Mesenchymal stem cell (in vitro differentiated cells and primary cell): ENCODE results near the gene SLC25A44.
A peak's percentile ranks its signal among the peaks of the same experiment; 100 is the strongest.
"Not testable (repeated sequence)": the region's sequence is repeated elsewhere in the genome, so short reads cannot be mapped to it uniquely, and the experiment has no call there.

Experiments
- DNase-seq: peaks from one replicate; pipeline ENCODE4 v3.0.0-alpha.2; 2013
- H2AFZ ChIP-seq: one replicate; pipeline ENCODE4 v1.6.1; 2013; ENCODE audit warnings: low read depth, mild to moderate bottlenecking, control low read depth, inconsistent platforms, low read length, moderate library complexity
- H2AK5ac ChIP-seq: 2 replicates; pipeline ENCODE4 v1.6.1; 2013; ENCODE audit warnings: low read length, moderate library complexity, mild to moderate bottlenecking, inconsistent platforms; ENCODE audit not compliant: severe bottlenecking
- H2BK120ac ChIP-seq: one replicate; pipeline ENCODE4 v1.6.1; 2013; ENCODE audit warnings: low read depth, mild to moderate bottlenecking, inconsistent platforms, low read length, moderate library complexity
- H2BK12ac ChIP-seq, 2 experiments: one replicate each; pipeline ENCODE4 v1.6.1; 2013; ENCODE audit warnings: inconsistent platforms in 2 of 2, low read length in 2 of 2, mild to moderate bottlenecking in 2 of 2, moderate library complexity in 2 of 2, control low read depth in 1 of 2
- H2BK15ac ChIP-seq: one replicate; pipeline ENCODE4 v1.6.1; 2013; ENCODE audit warnings: mild to moderate bottlenecking, low read depth, inconsistent platforms; ENCODE audit not compliant: poor library complexity, severe bottlenecking
- H2BK5ac ChIP-seq: 2 replicates; pipeline ENCODE4 v1.6.1; 2013; ENCODE audit warnings: low read depth, mild to moderate bottlenecking, low read length, control low read depth, inconsistent platforms; ENCODE audit not compliant: poor library complexity, severe bottlenecking
- H3K14ac ChIP-seq, 2 experiments: one replicate each; pipeline ENCODE4 v1.6.1; 2013; ENCODE audit warnings: inconsistent platforms in 2 of 2, low read length in 2 of 2, control low read depth in 1 of 2, mild to moderate bottlenecking in 1 of 2, moderate library complexity in 1 of 2
- H3K18ac ChIP-seq, 2 experiments: one replicate each; pipeline ENCODE4 v1.6.1; 2013; ENCODE audit warnings: inconsistent platforms in 2 of 2, low read length in 2 of 2, control low read depth in 1 of 2, low read depth in 1 of 2, mild to moderate bottlenecking in 1 of 2
- H3K23ac ChIP-seq, 2 experiments: one replicate each; pipeline ENCODE4 v1.6.1; 2013; ENCODE audit warnings: inconsistent platforms in 2 of 2, low read length in 2 of 2, mild to moderate bottlenecking in 2 of 2, moderate library complexity in 2 of 2, control low read depth in 1 of 2
- H3K27ac ChIP-seq: 2 replicates; pipeline ENCODE4 v1.5.1; 2013; ENCODE audit warnings: mild to moderate bottlenecking, moderate library complexity, low read length, control low read depth, inconsistent platforms; ENCODE audit not compliant: poor library complexity, severe bottlenecking
- H3K27me3 ChIP-seq, 2 experiments: 2 replicates each; pipeline versions ENCODE4 v1.6.1 to v1.7.0; 2013; ENCODE audit warnings: low read length in 2 of 2, mild to moderate bottlenecking in 2 of 2, moderate library complexity in 2 of 2, control low read depth in 1 of 2, inconsistent platforms in 1 of 2; ENCODE audit not compliant: control insufficient read depth in 1 of 2, insufficient read depth in 1 of 2
- H3K36me3 ChIP-seq, 2 experiments: 2 replicates each; pipeline versions ENCODE4 v1.6.1 to v1.7.0; 2013; ENCODE audit warnings: low read length in 2 of 2, control low read depth in 1 of 2, inconsistent platforms in 1 of 2, low read depth in 1 of 2, mild to moderate bottlenecking in 1 of 2; ENCODE audit not compliant: insufficient read depth in 2 of 2, control insufficient read depth in 1 of 2
- H3K4ac ChIP-seq, 2 experiments: one replicate each; pipeline ENCODE4 v1.6.1; 2013; ENCODE audit warnings: inconsistent platforms in 2 of 2, low read length in 2 of 2, mild to moderate bottlenecking in 2 of 2, moderate library complexity in 2 of 2, control low read depth in 1 of 2, low read depth in 1 of 2
- H3K4me1 ChIP-seq: 2 replicates; pipeline ENCODE4 v1.6.1; 2013; ENCODE audit warnings: low read depth, low read length, control low read depth; ENCODE audit not compliant: control insufficient read depth, insufficient read depth
- H3K4me2 ChIP-seq: 2 replicates; pipeline ENCODE4 v1.6.1; 2013; ENCODE audit warnings: low read length, mild to moderate bottlenecking, inconsistent platforms; ENCODE audit not compliant: poor library complexity, severe bottlenecking
- H3K4me3 ChIP-seq, 2 experiments: 2 replicates each; pipeline versions ENCODE4 v1.5.1 to v1.7.0; 2013; ENCODE audit warnings: low read length in 2 of 2, mild to moderate bottlenecking in 2 of 2, control low read depth in 1 of 2, low read depth in 1 of 2; ENCODE audit not compliant: insufficient read depth in 1 of 2
- H3K79me1 ChIP-seq: replicated peaks from 2 replicates; pipeline ENCODE4 v1.6.1; 2013; ENCODE audit warnings: mild to moderate bottlenecking, control low read depth, low read length, inconsistent platforms; ENCODE audit not compliant: poor library complexity, severe bottlenecking
- H3K9ac ChIP-seq: 2 replicates; pipeline ENCODE4 v1.7.0; 2013; ENCODE audit warnings: mild to moderate bottlenecking, low read length, moderate library complexity
- H3K9me3 ChIP-seq: 2 replicates; pipeline ENCODE4 v1.7.0; 2013; ENCODE audit warnings: mild to moderate bottlenecking, low read length; ENCODE audit not compliant: control insufficient read depth
- H4K8ac ChIP-seq: one replicate; pipeline ENCODE4 v1.6.1; 2013; ENCODE audit warnings: inconsistent platforms, mild to moderate bottlenecking, low read length, moderate library complexity
- H4K91ac ChIP-seq: one replicate; pipeline ENCODE4 v1.6.1; 2013; ENCODE audit warnings: mild to moderate bottlenecking, low read length, inconsistent platforms
- WGBS: methylation state at CpG from one replicate; pipeline ENCODE4 v1.1.7; 2013; ENCODE audit warnings: mixed read lengths; 5-methylcytosine and 5-hydroxymethylcytosine counted together

SLC25A44 gene

DNA sequence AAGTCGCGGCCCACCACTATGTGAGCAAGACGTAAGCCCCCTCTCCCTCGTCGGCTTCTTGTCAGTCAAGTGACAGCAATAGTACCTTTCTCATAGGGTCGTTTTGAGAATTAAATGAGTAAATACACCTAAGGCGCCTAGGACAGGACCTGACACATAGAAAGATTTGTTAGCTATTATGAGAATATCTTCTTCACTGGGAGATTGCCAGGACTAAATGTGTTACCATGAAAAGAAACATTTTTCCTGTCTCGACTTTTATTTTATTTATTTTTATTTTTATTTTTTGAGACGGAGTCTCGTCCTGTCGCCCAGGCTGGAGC lies 19.7 kb downstream of the SLC25A44 start:
- WGBS: 63% methylated on average over 6 of the region's 11 CpGs
- Histone ChIP-seq H3K36me3 (peaks cover 26 to 38% of the 10 kb centered on the region in 2 experiments), H3K27ac (peak overlapping the region; percentile 98), H3K4me2 (peak overlapping the region; percentile 90), H3K23ac (no peak overlapping the region), H3K9me3 (no peaks in the 10 kb centered on the region), H2BK12ac (peak overlapping the region in 1 of 2 experiments; percentile 35), H4K8ac (peak overlapping the region; percentile 10), H3K4ac (no peak overlapping the region), H3K79me1 (peaks cover 11% of the 10 kb centered on the region), H3K4me3 (peak overlapping the region; percentile 83 to 87), H3K27me3 (no peaks in the 10 kb centered on the region), H4K91ac (no peak overlapping the region), H2AK5ac (no peak overlapping the region), H2BK120ac (no peak overlapping the region), H2BK5ac (no peak overlapping the region), H3K14ac (no peak overlapping the region), H3K9ac (peak overlapping the region; percentile 96), H2AFZ (no peak overlapping the region), H3K18ac (peak overlapping the region; percentile 58 to 79), H2BK15ac (no peak overlapping the region), H3K4me1 (peaks cover 6% of the 10 kb centered on the region)
- DNase-seq: no peak

DNA sequence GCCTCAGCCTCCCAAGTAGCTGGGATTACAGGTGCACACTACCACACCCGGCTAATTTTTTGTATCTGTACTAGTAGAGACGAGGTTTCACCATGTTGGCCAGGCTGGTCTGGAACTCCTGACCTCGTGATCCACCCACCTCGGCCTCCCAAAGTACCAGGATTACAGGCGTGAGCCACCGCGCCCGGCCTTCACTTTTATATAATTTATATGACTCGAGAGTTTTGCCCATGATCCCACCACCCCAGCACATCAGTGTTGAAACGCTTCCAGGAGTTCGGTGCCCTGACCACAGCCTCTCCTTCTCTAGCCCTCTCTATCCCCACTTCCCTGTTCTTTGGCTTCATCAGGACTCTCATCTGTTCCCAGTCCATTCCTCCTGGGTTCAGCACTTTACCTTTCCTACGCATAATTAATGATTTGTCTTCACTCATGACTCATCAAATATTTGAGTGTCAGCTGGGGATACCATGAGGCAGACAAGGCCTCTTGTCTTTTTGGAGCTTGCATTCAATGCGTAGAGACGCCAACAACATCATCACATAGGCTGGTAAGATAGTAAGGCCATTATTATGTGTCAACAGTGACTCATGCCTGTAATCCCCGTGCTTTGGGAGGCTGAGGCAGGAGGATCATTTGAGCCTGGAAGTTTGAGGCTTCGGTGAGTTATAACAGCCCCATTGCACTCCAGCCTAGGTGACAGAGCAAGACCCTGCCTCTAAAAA lies 20.3 kb downstream of the SLC25A44 start:
- Histone ChIP-seq H3K14ac (no peak overlapping the region), H4K91ac (no peak overlapping the region), H3K4me1 (peaks cover 6% of the 10 kb centered on the region), H3K4me2 (peak overlapping the region; percentile 90), H2AFZ (no peak overlapping the region), H2BK120ac (no peak overlapping the region), H2AK5ac (no peak overlapping the region), H2BK15ac (no peak overlapping the region), H2BK5ac (no peak overlapping the region), H3K4ac (no peak overlapping the region), H3K4me3 (peak overlapping the region in 1 of 2 experiments; percentile 87), H3K9ac (peak overlapping the region; percentile 96), H3K79me1 (peaks cover 11% of the 10 kb centered on the region), H4K8ac (no peak overlapping the region), H3K27ac (peak overlapping the region; percentile 28), H3K18ac (no peak overlapping the region), H3K9me3 (no peaks in the 10 kb centered on the region), H3K23ac (no peak overlapping the region), H3K27me3 (no peaks in the 10 kb centered on the region), H3K36me3 (peaks cover 23 to 32% of the 10 kb centered on the region in 2 experiments), H2BK12ac (no peak overlapping the region)
- peak; percentile 70 for DNase-seq
- WGBS: 80% methylated on average over 15 of the region's 16 CpGs

DNA sequence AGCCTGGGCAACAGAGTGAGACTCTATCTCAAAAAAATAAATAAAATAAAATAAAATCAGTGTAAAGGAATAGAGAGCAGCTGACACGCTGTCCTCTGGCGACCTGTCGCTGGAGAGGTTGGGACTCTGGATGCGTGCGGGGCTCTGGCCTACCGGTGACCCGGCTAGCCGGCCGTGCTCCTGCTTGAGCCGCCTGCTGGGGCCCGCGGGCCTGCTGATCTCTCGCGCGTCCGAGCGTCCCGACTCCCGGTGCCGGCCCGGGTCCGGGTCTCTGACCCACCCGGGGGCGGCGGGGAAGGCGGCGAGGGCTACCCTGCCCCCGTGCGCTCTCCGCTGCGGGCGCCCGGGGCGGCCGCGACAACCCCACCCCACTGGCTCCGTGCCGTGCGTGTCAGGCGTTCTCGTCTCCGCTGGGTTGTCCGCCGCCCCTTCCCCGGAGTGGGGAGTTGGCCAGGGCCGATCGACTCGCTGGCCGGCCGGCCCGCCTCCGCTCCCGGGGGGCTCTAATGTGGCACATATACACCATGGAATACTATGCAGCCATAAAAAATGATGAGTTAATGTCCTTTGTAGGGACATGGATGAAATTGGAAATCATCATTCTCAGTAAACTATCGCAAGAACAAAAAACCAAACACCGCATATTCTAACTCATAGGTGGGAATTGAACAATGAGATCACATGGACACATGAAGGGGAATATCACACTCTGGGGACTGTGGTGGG lies 22.6 kb downstream of the SLC25A44 start:
- not testable (repeated sequence) for H4K91ac ChIP-seq, H4K8ac ChIP-seq, H3K4me3 ChIP-seq, H3K23ac ChIP-seq, H3K18ac ChIP-seq, H2BK12ac ChIP-seq, H2AK5ac ChIP-seq, DNase-seq, H3K27ac ChIP-seq, H2BK5ac ChIP-seq, H3K4me2 ChIP-seq, H3K14ac ChIP-seq, H3K4me1 ChIP-seq, H3K27me3 ChIP-seq, H2BK120ac ChIP-seq, H3K9ac ChIP-seq, H2BK15ac ChIP-seq, H3K4ac ChIP-seq, H3K9me3 ChIP-seq, H2AFZ ChIP-seq
- peaks cover 21% of the 10 kb centered on the region for H3K79me1 ChIP-seq
- peaks cover 15 to 18% of the 10 kb centered on the region in 2 experiments for H3K36me3 ChIP-seq
- WGBS: 97% methylated on average over 34 of the region's 55 CpGs

DNA sequence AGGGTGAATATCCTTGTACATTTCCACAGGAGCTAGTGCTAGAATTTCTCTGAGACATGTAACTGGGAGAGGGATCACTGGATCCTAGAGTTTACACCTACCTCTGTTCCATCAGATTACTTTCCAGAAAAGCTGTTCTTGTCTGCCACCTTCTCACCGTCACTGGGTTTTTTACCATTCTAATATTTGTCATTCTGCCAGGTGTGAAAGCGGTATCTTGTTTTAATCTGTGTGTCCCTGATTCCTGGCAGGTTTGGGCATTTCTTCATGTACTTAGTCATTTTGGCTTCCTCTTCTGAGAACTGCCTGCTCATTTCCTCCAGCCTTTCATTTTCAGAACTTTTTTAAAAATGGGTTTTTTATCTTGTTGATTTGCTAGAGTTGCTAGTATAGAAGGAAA lies 24.0 kb downstream of the SLC25A44 start:
- H3K4me2 ChIP-seq: no peak overlapping the region
- H3K36me3 ChIP-seq: peaks cover 19 to 23% of the 10 kb centered on the region in 2 experiments
- H3K27me3 ChIP-seq: no peaks in the 10 kb centered on the region
- no peak overlapping the region for H3K4ac ChIP-seq
- peak overlapping the region; percentile 70 for H3K9ac ChIP-seq
- H3K23ac ChIP-seq: no peak overlapping the region
- no peak overlapping the region for H2BK5ac ChIP-seq
- DNase-seq: no peak
- peaks cover 16% of the 10 kb centered on the region for H3K4me1 ChIP-seq
- H2BK12ac ChIP-seq: no peak overlapping the region
- H3K18ac ChIP-seq: no peak overlapping the region
- H4K91ac ChIP-seq: no peak overlapping the region
- peaks cover 22% of the 10 kb centered on the region for H3K79me1 ChIP-seq
- peak overlapping the region in 1 of 2 experiments; percentile 51 for H3K4me3 ChIP-seq
- H4K8ac ChIP-seq: no peak overlapping the region
- H3K14ac ChIP-seq: no peak overlapping the region
- peak overlapping the region; percentile 67 for H2AK5ac ChIP-seq
- H3K27ac ChIP-seq: no peak overlapping the region
- H2BK120ac ChIP-seq: no peak overlapping the region
- H2AFZ ChIP-seq: no peak overlapping the region
- no peak overlapping the region for H2BK15ac ChIP-seq
- WGBS: 100% methylated on average over 2 of the region's 2 CpGs
- no peaks in the 10 kb centered on the region for H3K9me3 ChIP-seq
